ENCODE data around the gene MUC2. TPM values are rescaled to one million over a fixed set of nuclear protein-coding genes. Genes with fewer than 3 reads are reported as not detected.

Gene MUC2
- total and polyA plus RNA-seq, 2 of the 13 experiments (the other 11 are each of a cell fraction or from before 2014, with no cell fraction given): not detected

GRCh38 chr11:1049911-1050580, 24.6 kb upstream of the MUC2 start:
- ATAC-seq: peak; percentile 14
- Histone ChIP-seq H3K27me3 (ENCODE audit: control insufficient read depth in 1 of 2, insufficient read depth in 2 of 2, low read length in 2 of 2) (peaks cover 20 to 84% of the 10 kb centered on the region in 2 experiments), H3K36me3 (replicated peaks in 1 of 2; ENCODE audit: control insufficient read depth in 1 of 2, insufficient read depth in 2 of 2, low read length in 2 of 2) (no peaks in the 10 kb centered on the region), H4K20me1 (ENCODE audit: insufficient read depth, low read length) (no peaks in the 10 kb centered on the region), H3K4me2 (ENCODE audit: low read depth, low read length) (no peak overlapping the region), H3K79me2 (ENCODE audit: insufficient read depth, low read length) (no peaks in the 10 kb centered on the region), H3K4me3 (replicated peaks in 1 of 3; ENCODE audit: insufficient read depth in 1 of 3, low read depth in 2 of 3, low read length in 3 of 3) (no peak overlapping the region), H3K27ac (ENCODE audit: extremely low read length, insufficient read depth, low read length) (no peak overlapping the region), H3K9me3 (ENCODE audit: low read length) (no peaks in the 10 kb centered on the region), H2AFZ (ENCODE audit: low read length) (no peak overlapping the region), H3K4me1 (ENCODE audit: insufficient read depth, low read length) (no peaks in the 10 kb centered on the region), H3K9ac (ENCODE audit: insufficient read depth, low read depth, low read length) (no peak overlapping the region)
- no peak for FAIRE-seq
- WGBS (ENCODE audit: low lambda C conversion rate): 25% methylated on average over 4 of the region's 18 CpGs
- no peak for DNase-seq (ENCODE audit: low spot score)
- ChIA-PET POLR2A (interaction anchor here (1.1 kb wide), 1 partner anchor 206 kb away, joined by 3 read pairs; no protein-coding TSS in a partner anchor), CTCF (ENCODE audit: low intra/inter-chr PET ratio, low total read pairs) (no interaction called here)
- no peak for TF ChIP-seq CERS6 (CRISPR knock-in tag; IDR thresholded peaks at IDR 0.05)
- no peak for TF ChIP-seq NCOA1 (CRISPR knock-in tag; IDR thresholded peaks at IDR 0.05)
- TF ChIP-seq HNRNPLL (IDR thresholded peaks at IDR 0.05; ENCODE audit: low read depth, low read length, poor library complexity, severe bottlenecking): peak; percentile 8
- TF ChIP-seq MXD1 (CRISPR knock-in tag; IDR thresholded peaks at IDR 0.05): no peak
- intact Hi-C loops (cut with micrococcal nuclease; ENCODE audit: unreplicated experiment) (no loop called here), in situ Hi-C loops (cut with HindIII; ENCODE audit: extremely low pct_ligation_motif_present, low pct_unique_long_range_greater_than_20kb) (loop anchor here (10.0 kb wide), 1 partner anchor 165 kb away; no protein-coding TSS in a partner anchor)
- no TSS peak for BruUV-seq (replicated peaks)

All from HepG2 (cell line).